Osteoblast (primary cell): Measurements from ENCODE around the gene RBM19. TPM values are rescaled to one million over a fixed set of nuclear protein-coding genes. Genes with fewer than 3 reads are reported as not detected.

Source experiments
- DNase-seq: peaks from one replicate; pipeline ENCODE4 v3.0.0; 2011; ENCODE audit warnings: low spot score, mixed read lengths; ENCODE audit not compliant: insufficient read length; ENCODE audit errors: missing footprints
- H2AFZ ChIP-seq: 2 replicates; pipeline ENCODE4 v1.6.0; 2011; ENCODE audit warnings: mild to moderate bottlenecking, low read length
- H3K27ac ChIP-seq: 2 replicates; pipeline ENCODE4 v1.5.1; 2011; ENCODE audit warnings: mild to moderate bottlenecking, low read depth, low read length, moderate library complexity
- H3K27me3 ChIP-seq: 2 replicates; pipeline ENCODE4 v1.6.0; 2012; ENCODE audit warnings: mild to moderate bottlenecking, control low read depth, inconsistent platforms, low read length, moderate library complexity; ENCODE audit not compliant: insufficient read depth
- H3K36me3 ChIP-seq: 2 replicates; pipeline ENCODE4 v1.5.1; 2011; ENCODE audit warnings: mild to moderate bottlenecking, low read length, control low read depth, moderate library complexity; ENCODE audit not compliant: insufficient read depth
- H3K4me1 ChIP-seq: 2 replicates; pipeline ENCODE4 v1.5.1; 2011; ENCODE audit warnings: mild to moderate bottlenecking, low read length, control low read depth, moderate library complexity; ENCODE audit not compliant: insufficient read depth
- H3K4me2 ChIP-seq: 2 replicates; pipeline ENCODE4 v1.6.0; 2011; ENCODE audit warnings: mild to moderate bottlenecking, low read length; ENCODE audit not compliant: insufficient read depth
- H3K4me3 ChIP-seq: fragments of 200-600 bp; sonication (generic); 3 replicates; pipeline ENCODE4 v1.5.1; 2012; ENCODE audit warnings: mild to moderate bottlenecking, low read length, inconsistent platforms; ENCODE audit not compliant: insufficient read depth
- H3K79me2 ChIP-seq: 2 replicates; pipeline ENCODE4 v1.6.0; 2012; ENCODE audit warnings: mild to moderate bottlenecking, low read length, control low read depth, inconsistent platforms; ENCODE audit not compliant: insufficient read depth
- H3K9me3 ChIP-seq: 2 replicates; pipeline ENCODE4 v1.5.1; 2011; ENCODE audit warnings: low read depth, low read length, control low read depth
- H4K20me1 ChIP-seq: 2 replicates; pipeline ENCODE4 v1.6.0; 2012; ENCODE audit warnings: mild to moderate bottlenecking, low read length, control low read depth; ENCODE audit not compliant: insufficient read depth
- total RNA-seq: library from RNA; depleted of rRNA; stranded (reverse); fragments of >200 nt; gene quantifications from 2 replicates; pipeline ENCODE4 v1.2.3, GENCODE V29; 2012
- TF ChIP-seq, protein P1 (sequence below): IDR thresholded peaks from 2 replicates; pipeline ENCODE4 v1.5.1; 2011; ENCODE audit warnings: mild to moderate bottlenecking, low read depth, low read length, moderate library complexity; ENCODE audit errors: extremely low read depth

Gene RBM19
- total RNA-seq, 1 donor = 27.5 TPM

DNA sequence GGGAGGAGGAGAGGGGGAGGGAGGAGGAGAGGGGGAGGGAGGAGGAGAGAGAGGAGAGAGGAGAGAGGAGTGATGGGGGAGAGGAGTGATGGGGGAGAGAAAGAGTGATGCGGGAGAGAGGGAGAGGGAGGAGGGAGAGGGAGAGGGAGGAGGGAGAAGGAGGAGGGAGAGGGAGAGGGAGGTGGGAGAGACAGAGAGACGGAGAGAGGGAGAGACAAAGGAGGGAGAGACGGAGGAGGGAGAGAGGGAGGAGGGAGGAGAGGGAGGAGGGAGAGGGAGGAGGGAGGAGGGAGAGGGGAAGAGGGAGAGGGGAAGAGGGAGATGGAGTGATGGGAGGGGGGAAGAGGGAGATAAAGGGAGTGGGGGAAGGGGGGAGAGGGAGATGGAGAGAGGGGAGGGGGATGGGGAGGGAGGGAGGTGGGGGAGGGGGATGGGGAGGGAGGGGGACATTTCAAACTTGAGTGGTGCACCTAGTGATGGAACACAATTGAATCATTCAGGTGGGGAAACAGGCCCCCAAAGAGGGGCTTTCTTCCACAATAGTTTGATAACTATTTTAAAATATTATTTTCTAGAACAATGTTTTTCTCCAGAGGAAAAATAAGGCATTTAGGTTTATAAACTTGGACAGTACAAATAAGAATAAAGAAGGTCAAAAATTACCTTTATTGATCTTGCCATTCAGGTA lies 46.8 kb upstream of the RBM19 start:
- Histone ChIP-seq H2AFZ (no peak overlapping the region), H3K4me3 (no peak overlapping the region), H3K27me3 (no peaks in the 10 kb centered on the region), H3K4me2 (no peak overlapping the region), H3K79me2 (no peaks in the 10 kb centered on the region), H3K4me1 (no peaks in the 10 kb centered on the region), H3K27ac (no peak overlapping the region), H4K20me1 (no peaks in the 10 kb centered on the region), H3K9me3 (no peaks in the 10 kb centered on the region), H3K36me3 (no peaks in the 10 kb centered on the region)
- TF ChIP-seq, protein P1, sequence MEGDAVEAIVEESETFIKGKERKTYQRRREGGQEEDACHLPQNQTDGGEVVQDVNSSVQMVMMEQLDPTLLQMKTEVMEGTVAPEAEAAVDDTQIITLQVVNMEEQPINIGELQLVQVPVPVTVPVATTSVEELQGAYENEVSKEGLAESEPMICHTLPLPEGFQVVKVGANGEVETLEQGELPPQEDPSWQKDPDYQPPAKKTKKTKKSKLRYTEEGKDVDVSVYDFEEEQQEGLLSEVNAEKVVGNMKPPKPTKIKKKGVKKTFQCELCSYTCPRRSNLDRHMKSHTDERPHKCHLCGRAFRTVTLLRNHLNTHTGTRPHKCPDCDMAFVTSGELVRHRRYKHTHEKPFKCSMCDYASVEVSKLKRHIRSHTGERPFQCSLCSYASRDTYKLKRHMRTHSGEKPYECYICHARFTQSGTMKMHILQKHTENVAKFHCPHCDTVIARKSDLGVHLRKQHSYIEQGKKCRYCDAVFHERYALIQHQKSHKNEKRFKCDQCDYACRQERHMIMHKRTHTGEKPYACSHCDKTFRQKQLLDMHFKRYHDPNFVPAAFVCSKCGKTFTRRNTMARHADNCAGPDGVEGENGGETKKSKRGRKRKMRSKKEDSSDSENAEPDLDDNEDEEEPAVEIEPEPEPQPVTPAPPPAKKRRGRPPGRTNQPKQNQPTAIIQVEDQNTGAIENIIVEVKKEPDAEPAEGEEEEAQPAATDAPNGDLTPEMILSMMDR = no peak
- DNase-seq = no peak

DNA sequence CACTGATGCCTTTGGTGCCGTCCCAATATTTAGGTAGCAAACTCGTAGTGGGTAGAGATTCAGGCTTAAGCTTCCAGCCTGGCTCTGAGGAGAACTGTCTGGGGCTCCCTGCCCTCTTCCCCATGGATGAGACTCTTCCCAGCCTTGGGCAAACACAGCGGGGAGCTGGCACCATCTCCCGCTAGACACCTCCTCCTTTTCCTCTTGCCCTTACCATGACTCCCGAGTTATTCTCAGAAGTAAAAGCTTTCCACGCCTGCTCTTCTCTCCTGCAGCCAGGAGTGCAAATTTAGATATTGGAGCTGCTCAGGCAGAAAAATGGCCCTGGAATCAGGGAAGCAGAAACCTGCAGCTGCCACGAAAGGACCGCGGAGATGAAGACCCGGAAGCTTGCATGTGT lies 45.6 kb upstream of the RBM19 start:
- no peaks in the 10 kb centered on the region for H4K20me1 ChIP-seq
- H3K9me3 ChIP-seq = no peaks in the 10 kb centered on the region
- H2AFZ ChIP-seq = no peak overlapping the region
- H3K4me1 ChIP-seq = no peaks in the 10 kb centered on the region
- H3K27ac ChIP-seq = no peak overlapping the region
- H3K4me3 ChIP-seq = no peak overlapping the region
- TF ChIP-seq, protein P1 = no peak
- no peak overlapping the region for H3K4me2 ChIP-seq
- H3K36me3 ChIP-seq = no peaks in the 10 kb centered on the region
- no peaks in the 10 kb centered on the region for H3K27me3 ChIP-seq
- no peak for DNase-seq
- H3K79me2 ChIP-seq = no peaks in the 10 kb centered on the region

DNA sequence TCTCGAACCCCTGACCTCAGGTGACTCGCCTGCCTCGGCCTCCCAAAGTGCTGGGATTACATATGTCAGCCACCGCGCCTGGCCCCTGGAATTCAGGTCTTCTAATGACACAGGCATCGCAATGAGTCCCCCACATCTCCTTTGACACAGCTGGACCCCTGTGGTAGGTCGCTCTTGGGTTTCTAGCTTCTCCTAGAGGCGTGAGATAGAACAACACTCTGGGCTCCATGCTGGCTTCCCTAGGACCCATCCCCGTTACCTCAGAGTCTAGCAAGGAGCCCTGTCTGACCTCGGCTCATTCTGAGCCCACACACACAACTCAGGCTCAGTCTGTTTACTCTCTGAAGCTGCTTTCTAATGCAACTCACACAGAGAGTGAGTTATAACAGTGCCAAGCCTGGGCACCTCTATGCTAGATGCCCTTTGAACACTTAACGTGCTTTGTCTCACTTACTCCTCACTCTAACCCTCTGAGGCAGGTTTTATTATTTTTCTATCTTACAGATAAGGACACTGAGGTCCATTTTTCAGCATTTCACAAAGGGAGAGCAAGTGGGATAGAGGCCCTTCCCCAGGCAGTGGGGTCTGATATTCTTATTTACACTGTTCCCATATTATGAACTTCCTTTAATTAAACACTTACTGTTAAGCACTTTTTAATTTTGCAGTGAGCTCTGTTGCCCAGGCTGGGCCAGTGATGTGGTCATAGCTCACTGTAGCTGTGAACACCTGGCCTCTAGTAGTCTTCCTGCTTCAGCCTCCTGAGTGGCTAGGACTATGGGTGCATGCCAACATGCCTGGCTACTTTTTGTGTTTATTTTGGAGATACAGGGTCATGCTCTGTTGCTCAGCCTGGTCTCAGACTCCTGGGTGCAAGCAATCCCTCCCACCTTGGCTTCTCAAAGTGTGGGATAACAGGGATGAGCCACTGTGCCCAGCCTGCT lies 40.6 kb upstream of the RBM19 start:
- no peak overlapping the region for H3K4me2 ChIP-seq
- H3K4me3 ChIP-seq = no peak overlapping the region
- TF ChIP-seq, protein P1 = no peak
- DNase-seq = no peak
- H3K4me1 ChIP-seq = no peaks in the 10 kb centered on the region
- no peak overlapping the region for H2AFZ ChIP-seq
- H3K79me2 ChIP-seq = no peaks in the 10 kb centered on the region
- no peak overlapping the region for H3K27ac ChIP-seq
- H3K27me3 ChIP-seq = no peaks in the 10 kb centered on the region
- no peaks in the 10 kb centered on the region for H3K36me3 ChIP-seq
- H3K9me3 ChIP-seq = no peaks in the 10 kb centered on the region
- no peaks in the 10 kb centered on the region for H4K20me1 ChIP-seq

DNA sequence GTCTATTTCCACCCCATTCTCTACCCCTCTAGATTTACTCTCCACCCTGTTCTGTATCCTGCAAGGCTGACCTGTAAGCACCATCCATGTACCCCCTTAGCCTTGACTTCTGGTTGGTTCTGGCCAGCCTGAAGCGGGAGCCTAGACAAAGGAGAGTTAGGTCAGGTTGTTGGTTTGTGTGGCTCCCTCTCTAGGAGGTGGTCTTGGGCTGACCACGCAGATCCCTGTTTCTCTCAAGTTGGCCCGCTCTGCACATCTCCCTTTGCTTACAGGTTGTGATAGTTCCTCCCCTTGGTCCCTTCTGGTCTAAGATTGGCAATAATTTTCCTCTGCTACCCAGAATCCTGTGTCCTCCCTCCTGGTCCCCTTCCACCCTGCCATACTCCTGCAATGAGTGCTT lies 38.3 kb upstream of the RBM19 start:
- no peaks in the 10 kb centered on the region for H3K27me3 ChIP-seq
- no peaks in the 10 kb centered on the region for H3K79me2 ChIP-seq
- H4K20me1 ChIP-seq = no peaks in the 10 kb centered on the region
- DNase-seq = no peak
- no peak overlapping the region for H2AFZ ChIP-seq
- no peak overlapping the region for H3K4me2 ChIP-seq
- no peak overlapping the region for H3K27ac ChIP-seq
- H3K9me3 ChIP-seq = no peaks in the 10 kb centered on the region
- H3K36me3 ChIP-seq = no peaks in the 10 kb centered on the region
- H3K4me1 ChIP-seq = no peaks in the 10 kb centered on the region
- TF ChIP-seq, protein P1 = no peak
- H3K4me3 ChIP-seq = no peak overlapping the region
